Thyroid gland (tissue), 4 donors: ENCODE results near the gene GTF3C2. TPM values are rescaled to one million over a fixed set of nuclear protein-coding genes. Genes with fewer than 3 reads are reported as not detected.

ENCODE experiments used
- DNase-seq, 2 donors: peaks; one replicate each; pipeline ENCODE4 v3.0.0-alpha.2; 2019
- H3K27ac ChIP-seq, 3 donors: fragments of 200-600 bp; sonication (generic); 1 replicate in 2 of 3; 2 replicates in 1 of 3; pipeline ENCODE4 v1.5.1; 2016 to 2019; ENCODE audit warnings: mild to moderate bottlenecking in 1 of 3, moderate library complexity in 1 of 3
- H3K27me3 ChIP-seq: fragments of 200-600 bp; sonication (generic); one replicate; pipeline ENCODE4 v1.5.1; 2019
- H3K36me3 ChIP-seq, 2 donors: fragments of 200-600 bp; sonication (generic); one replicate each; pipeline ENCODE4 v1.5.1; 2016 to 2019
- H3K4me1 ChIP-seq, 2 donors: fragments of 200-600 bp; sonication (generic); one replicate each; pipeline ENCODE4 v1.5.1; 2017 to 2019
- H3K4me3 ChIP-seq, 3 donors: fragments of 200-600 bp; sonication (generic); replicated peaks in 1 of 3; 1 replicate in 2 of 3; 2 replicates in 1 of 3; pipeline ENCODE4 v1.5.1; 2016; ENCODE audit warnings: mild to moderate bottlenecking in 1 of 3
- H3K9me3 ChIP-seq: fragments of 200-600 bp; sonication (generic); one replicate; pipeline ENCODE4 v1.5.1; 2017
- CTCF ChIP-seq, 6 experiments: fragments of 200-600 bp in 3 of 6; fragments of 450-650 bp in 3 of 6; sonication (generic) in 3 of 6; IDR thresholded peaks; one replicate each; pipeline ENCODE4 v1.5.1; 2016 to 2019; ENCODE audit warnings: antibody characterized with exemption in 6 of 6, mild to moderate bottlenecking in 2 of 6, inconsistent platforms in 1 of 6, moderate library complexity in 1 of 6
- POLR2A ChIP-seq, 2 donors: fragments of 450-650 bp; IDR thresholded peaks; one replicate each; pipeline ENCODE4 v1.6.1; 2017; ENCODE audit warnings: antibody characterized with exemption in 2 of 2, mild to moderate bottlenecking in 2 of 2, moderate library complexity in 1 of 2
- WGBS, 2 donors: methylation state at CpG; one replicate each; pipeline ENCODE4 v1.1.5; 2017; 5-methylcytosine and 5-hydroxymethylcytosine counted together
- intact Hi-C: fragments of 100-400 bp; cut with DNase I; formaldehyde crosslinking; loops from one replicate; pipeline ENCODE4 v1.15.1; 2023
- total RNA-seq, 4 donors: library from RNA; depleted of rRNA; stranded (reverse); fragments of >200 nt; gene quantifications; one replicate each; pipeline ENCODE4 v1.2.3, GENCODE V29; 2016

The GTF3C2 gene
- total RNA-seq, 4 donors from 2014 or later: 44.7 to 86.6 (median 51.8) TPM

- Histone ChIP-seq H3K36me3 (no peaks in the 10 kb centered on the region), H3K4me1 (peaks cover 6 to 27% of the 10 kb centered on the region in 2 donors), H3K9me3 (no peaks in the 10 kb centered on the region), H3K27ac (no peak overlapping the region), H3K4me3 (no peak overlapping the region), H3K27me3 (peaks cover 18% of the 10 kb centered on the region)
- no peak for DNase-seq
- 3 to 8% methylated on average over 18 to 25 of the region's 51 CpGs for WGBS, 2 donors
- intact Hi-C loops: loop anchor here (10.0 kb wide), 1 partner anchor 212 kb away; no protein-coding TSS in a partner anchor
- TF ChIP-seq CTCF (IDR thresholded peaks at IDR 0.05): no peak
- TF ChIP-seq POLR2A (IDR thresholded peaks at IDR 0.05): no peak
Measured at GRCh38 chr2:27306573-27307286, 49.8 kb downstream of the GTF3C2 start.

GRCh38 chr2:27306136-27306535, 50.4 kb downstream of the GTF3C2 start:
- 28 to 35% methylated on average over 11 to 15 of the region's 26 CpGs for WGBS, 2 donors
- peaks cover 18% of the 10 kb centered on the region for H3K27me3 ChIP-seq
- H3K9me3 ChIP-seq: no peaks in the 10 kb centered on the region

GRCh38 chr2:27305516-27305915, 51.0 kb downstream of the GTF3C2 start:
- peaks cover 18% of the 10 kb centered on the region for H3K27me3 ChIP-seq

More at GRCh38 chr2:27306136-27306535, 50.4 kb downstream of the GTF3C2 start:
- Histone ChIP-seq H3K27ac (no peak overlapping the region), H3K4me3 (no peak overlapping the region), H3K4me1 (peaks cover 6 to 27% of the 10 kb centered on the region in 2 donors), H3K36me3 (no peaks in the 10 kb centered on the region)
- intact Hi-C loops: loop anchor here (10.0 kb wide), 1 partner anchor 211 kb away; no protein-coding TSS in a partner anchor
- peak; percentile 22 to 28 for DNase-seq
- TF ChIP-seq CTCF (IDR thresholded peaks at IDR 0.05) (no peak), POLR2A (IDR thresholded peaks at IDR 0.05) (no peak)

GRCh38 chr2:27304488-27305240, 51.9 kb downstream of the GTF3C2 start:
- Histone ChIP-seq H3K9me3 (no peaks in the 10 kb centered on the region), H3K36me3 (no peaks in the 10 kb centered on the region), H3K4me3 (no peak overlapping the region), H3K27ac (no peak overlapping the region), H3K4me1 (peaks cover 6 to 27% of the 10 kb centered on the region in 2 donors), H3K27me3 (peaks cover 18% of the 10 kb centered on the region)
- intact Hi-C loops: loop anchor here (10.0 kb wide), 1 partner anchor 210 kb away; no protein-coding TSS in a partner anchor
- no peak for TF ChIP-seq CTCF (IDR thresholded peaks at IDR 0.05)
- TF ChIP-seq POLR2A (IDR thresholded peaks at IDR 0.05): no peak
- 85 to 87% methylated on average over 13 of the region's 13 CpGs for WGBS, 2 donors
- no peak for DNase-seq

More at GRCh38 chr2:27305516-27305915, 51.0 kb downstream of the GTF3C2 start:
- DNase-seq: no peak
- Histone ChIP-seq H3K9me3 (no peaks in the 10 kb centered on the region), H3K36me3 (no peaks in the 10 kb centered on the region), H3K4me3 (no peak overlapping the region), H3K4me1 (peaks cover 6 to 27% of the 10 kb centered on the region in 2 donors), H3K27ac (no peak overlapping the region)
- intact Hi-C loops: loop anchor here (10.0 kb wide), 1 partner anchor 211 kb away; no protein-coding TSS in a partner anchor
- WGBS, 2 donors: 89 to 90% methylated on average over 8 to 15 of the region's 16 CpGs
- TF ChIP-seq CTCF (IDR thresholded peaks at IDR 0.05) (no peak), POLR2A (IDR thresholded peaks at IDR 0.05) (no peak)
